Activated naive CD4-positive, alpha-beta T cell treated with anti-CD3 and anti-CD28 coated beads for 36 hours (primary cell): ENCODE data around the gene GIPC2. TPM values are rescaled to one million over a fixed set of nuclear protein-coding genes. Genes with fewer than 3 reads are reported as not detected.
A peak's percentile ranks its signal among the peaks of the same experiment; 100 is the strongest.
"Not testable (repeated sequence)": the region's sequence is repeated elsewhere in the genome, so short reads cannot be mapped to it uniquely, and the experiment has no call there.

Experiments used
- CTCF ChIA-PET: fragments of 350-600 bp; sonication (Branson Sonifier 250); formaldehyde crosslinking; loops from one replicate; lab custom pipeline; 2021; ENCODE audit warnings: antibody characterized with exemption; lab: Charles Lee
- DNase-seq: peaks from one replicate; pipeline ENCODE4 v3.0.0-alpha.2; 2020
- H3K27ac Mint-ChIP-seq: one replicate; pipeline ENCODE4 v1.8.0; 2021; ENCODE audit warnings: mild to moderate bottlenecking, mixed read lengths
- H3K27me3 Mint-ChIP-seq: one replicate; pipeline ENCODE4 v1.8.0; 2021; ENCODE audit warnings: low read depth, mixed read lengths
- H3K36me3 Mint-ChIP-seq: one replicate; pipeline ENCODE4 v1.8.0; 2021; ENCODE audit warnings: low read depth, mixed read lengths
- H3K4me1 Mint-ChIP-seq: one replicate; pipeline ENCODE4 v1.8.0; 2021; ENCODE audit warnings: low read depth, mixed read lengths
- H3K4me3 Mint-ChIP-seq: one replicate; pipeline ENCODE4 v1.8.0; 2021; ENCODE audit warnings: mild to moderate bottlenecking, moderate library complexity, mixed read lengths
- H3K9me3 Mint-ChIP-seq: one replicate; pipeline ENCODE4 v1.8.0; 2021; ENCODE audit warnings: mixed read lengths
- intact Hi-C: fragments of 100-400 bp; cut with micrococcal nuclease; formaldehyde crosslinking; loops from one replicate; pipeline ENCODE4 v1.15.1; 2023
- total RNA-seq, 2 experiments: library from RNA; stranded (reverse); gene quantifications; one replicate each; pipeline ENCODE4 v1.2.3, GENCODE V29; 2021

GIPC2 gene
- total RNA-seq, 2 experiments from 2014 or later: 0.10 to 0.31 TPM

DNA sequence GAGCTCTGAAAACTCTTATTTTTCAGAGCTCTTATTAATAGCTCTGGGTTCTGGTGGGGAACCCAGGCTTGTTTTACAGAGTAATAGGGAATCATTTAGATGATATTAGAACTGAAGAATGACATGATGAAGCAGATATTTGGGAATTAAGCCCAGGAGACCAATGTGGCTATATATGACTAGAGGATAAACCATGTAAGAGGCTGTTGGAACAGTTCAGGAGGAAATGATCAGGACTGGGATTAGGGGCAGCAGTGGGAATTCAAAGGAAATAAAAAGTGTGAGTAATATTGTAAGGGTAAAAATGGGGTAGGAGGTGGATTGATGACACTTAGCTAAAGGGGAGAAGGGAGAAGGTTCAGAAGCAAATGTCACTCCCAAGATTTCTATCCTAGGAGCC lies 58.6 kb downstream of the GIPC2 start:
- Mint-ChIP-seq H3K27ac (no peak overlapping the region), H3K4me3 (no peak overlapping the region), H3K4me1 (no peaks in the 10 kb centered on the region), H3K27me3 (peaks cover 6% of the 10 kb centered on the region), H3K36me3 (no peaks in the 10 kb centered on the region), H3K9me3 (no peaks in the 10 kb centered on the region)
- no peak for DNase-seq
- CTCF ChIA-PET: interaction anchor here (0.5 kb wide), 1 partner anchor 55 kb away, joined by 3 read pairs; no protein-coding TSS in a partner anchor
- intact Hi-C loops: no loop called here

GRCh38 chr1:78109659-78110058 lies 63.9 kb downstream of the GIPC2 start:
- H3K4me1 Mint-ChIP-seq, H3K36me3 Mint-ChIP-seq, DNase-seq, H3K9me3 Mint-ChIP-seq, H3K27me3 Mint-ChIP-seq, H3K4me3 Mint-ChIP-seq, H3K27ac Mint-ChIP-seq, CTCF ChIA-PET: not testable (repeated sequence)
- intact Hi-C loops: loop anchor here (5.0 kb wide), 3 partner anchors 62 to 352 kb away; partner anchors contain the start of genes GIPC2 and USP33

- no peaks in the 10 kb centered on the region for H3K36me3 Mint-ChIP-seq
These were observed 67.6 kb downstream of the GIPC2 start for GRCh38 chr1:78113156-78113916.

GRCh38 chr1:78114034-78114956 lies 68.5 kb downstream of the GIPC2 start:
- Mint-ChIP-seq H3K4me1 (peaks cover 8% of the 10 kb centered on the region), H3K4me3 (no peak overlapping the region), H3K27me3 (no peaks in the 10 kb centered on the region), H3K9me3 (no peaks in the 10 kb centered on the region), H3K36me3 (no peaks in the 10 kb centered on the region), H3K27ac (no peak overlapping the region)
- CTCF ChIA-PET: interaction anchor here (0.6 to 2.1 kb wide), 45 partner anchors 9 to 1933 kb away, joined by 3 to 20 read pairs (median 4); partner anchors contain the start of genes DNAJB4 and FUBP1
- DNase-seq: peak; percentile 79
- intact Hi-C loops: loop anchor here (1.0 to 5.0 kb wide), 13 partner anchors 67 to 1960 kb away; partner anchors contain the start of genes DNAJB4, GIPC2 and USP33

More at GRCh38 chr1:78113156-78113916, 67.6 kb downstream of the GIPC2 start:
- DNase-seq: no peak
- H3K27me3 Mint-ChIP-seq: no peaks in the 10 kb centered on the region
- no peak overlapping the region for H3K4me3 Mint-ChIP-seq
- H3K4me1 Mint-ChIP-seq: peaks cover 8% of the 10 kb centered on the region
- CTCF ChIA-PET: interaction anchor here (0.6 to 2.1 kb wide), 14 partner anchors 10 to 967 kb away, joined by 3 to 13 read pairs (median 3); no protein-coding TSS in a partner anchor
- H3K9me3 Mint-ChIP-seq: no peaks in the 10 kb centered on the region
- no peak overlapping the region for H3K27ac Mint-ChIP-seq
- intact Hi-C loops: loop anchor here (5.0 kb wide), 3 partner anchors 66 to 356 kb away; partner anchors contain the start of genes GIPC2 and USP33

DNA sequence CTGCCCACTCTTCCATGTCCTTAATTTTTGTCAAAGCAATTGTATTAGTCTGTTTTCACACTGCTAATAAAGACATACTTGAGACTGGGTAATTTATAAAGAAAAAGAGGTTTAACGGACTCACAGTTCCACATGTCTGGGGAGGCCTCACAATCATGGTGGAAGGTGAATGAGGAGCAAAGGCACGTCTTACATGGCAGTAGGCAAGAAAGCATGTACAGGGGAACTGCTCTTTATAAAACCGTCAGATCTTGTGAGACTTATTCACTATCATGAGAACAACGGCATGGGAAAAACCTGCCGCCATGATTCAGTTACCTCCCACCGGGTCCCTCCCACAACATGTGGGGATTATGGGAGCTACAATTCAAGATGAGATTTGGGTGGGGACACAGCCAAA lies 74.7 kb downstream of the GIPC2 start:
- H3K9me3 Mint-ChIP-seq, H3K4me1 Mint-ChIP-seq, H3K4me3 Mint-ChIP-seq, DNase-seq, H3K36me3 Mint-ChIP-seq, intact Hi-C loops, H3K27ac Mint-ChIP-seq, H3K27me3 Mint-ChIP-seq: not testable (repeated sequence)
- CTCF ChIA-PET: interaction anchor here (1.1 kb wide), 1 partner anchor 114 kb away, joined by 3 read pairs; no protein-coding TSS in a partner anchor

DNA sequence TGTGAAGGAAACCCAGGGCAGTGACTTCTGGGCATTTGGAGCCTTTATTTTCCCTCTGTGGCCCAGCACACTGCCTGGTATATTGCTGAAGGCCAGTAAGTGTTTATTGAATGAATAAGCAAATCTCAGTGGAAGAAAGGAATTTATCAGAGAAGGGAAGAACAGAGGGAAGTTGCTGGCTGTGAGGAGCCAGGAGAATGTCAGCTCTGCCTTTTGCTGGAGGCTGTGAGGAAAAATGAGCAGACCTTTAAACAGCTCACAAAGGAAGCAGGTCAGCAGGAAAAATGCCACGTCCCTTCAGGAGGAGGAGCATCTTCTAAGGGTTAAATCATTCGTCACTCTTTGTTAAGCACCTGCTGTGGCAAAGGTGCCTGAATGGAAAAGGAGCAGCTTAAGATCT lies 75.9 kb downstream of the GIPC2 start:
- DNase-seq: no peak
- no peak overlapping the region for H3K4me3 Mint-ChIP-seq
- H3K9me3 Mint-ChIP-seq: no peaks in the 10 kb centered on the region
- CTCF ChIA-PET: interaction anchor here (0.9 kb wide), 1 partner anchor 23 kb away, joined by 3 read pairs; no protein-coding TSS in a partner anchor
- no peaks in the 10 kb centered on the region for H3K27me3 Mint-ChIP-seq
- H3K4me1 Mint-ChIP-seq: no peaks in the 10 kb centered on the region
- intact Hi-C loops: no loop called here
- H3K36me3 Mint-ChIP-seq: no peaks in the 10 kb centered on the region
- H3K27ac Mint-ChIP-seq: no peak overlapping the region

DNA sequence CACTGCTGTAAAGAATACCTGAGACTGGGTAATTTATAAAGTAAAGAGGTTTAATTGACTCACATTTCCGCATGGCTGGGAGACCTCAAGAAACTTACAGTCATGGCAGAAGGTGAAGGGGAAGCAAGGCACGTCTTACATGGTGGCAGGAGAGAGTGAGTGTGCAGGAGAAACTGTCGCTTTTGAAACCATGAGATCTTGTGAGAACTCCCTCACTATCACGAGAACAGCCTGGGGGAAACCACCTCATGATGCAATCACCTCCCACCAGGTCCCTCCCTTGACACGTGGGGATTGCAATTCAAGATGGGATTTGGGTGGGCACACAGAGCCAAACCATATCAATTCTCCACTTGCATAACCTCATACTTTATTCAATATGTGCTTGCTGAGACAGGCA lies 76.6 kb downstream of the GIPC2 start:
- H3K27ac Mint-ChIP-seq: no peak overlapping the region
- peak; percentile 9 for DNase-seq
- no peaks in the 10 kb centered on the region for H3K4me1 Mint-ChIP-seq

DNA sequence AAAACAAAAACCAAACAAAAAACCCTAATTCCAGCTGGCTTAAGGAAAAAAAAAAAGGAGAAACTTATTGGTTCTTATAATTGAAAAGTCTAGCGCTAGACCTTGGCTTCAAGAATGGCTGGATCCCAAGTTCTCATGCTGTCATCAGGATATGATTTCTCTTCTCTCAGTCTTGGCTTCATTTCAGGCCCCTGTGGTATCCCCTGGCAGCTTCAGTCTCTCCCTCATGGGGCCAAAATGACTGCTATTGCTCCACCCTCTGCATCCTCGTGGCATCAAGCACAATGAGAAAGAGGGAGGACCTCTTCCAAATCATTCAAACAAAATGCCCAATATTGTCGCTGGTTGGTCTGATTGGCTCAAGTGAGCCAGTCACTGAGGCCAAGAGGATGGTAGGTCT lies 80.7 kb downstream of the GIPC2 start:
- Mint-ChIP-seq H3K27me3 (no peaks in the 10 kb centered on the region), H3K4me1 (no peaks in the 10 kb centered on the region)

More for the DNA sequence above, 76.6 kb downstream of the GIPC2 start:
- CTCF ChIA-PET: interaction anchor here (0.9 to 1.6 kb wide), 2 partner anchors 8 to 22 kb away, joined by 3 to 5 read pairs; no protein-coding TSS in a partner anchor
- H3K9me3 Mint-ChIP-seq: no peaks in the 10 kb centered on the region
- intact Hi-C loops: no loop called here
- H3K36me3 Mint-ChIP-seq: no peaks in the 10 kb centered on the region
- no peak overlapping the region for H3K4me3 Mint-ChIP-seq
- no peaks in the 10 kb centered on the region for H3K27me3 Mint-ChIP-seq

GRCh38 chr1:78132174-78132947 lies 86.6 kb downstream of the GIPC2 start:
- Mint-ChIP-seq H3K36me3 (no peaks in the 10 kb centered on the region), H3K4me3 (no peak overlapping the region), H3K9me3 (no peaks in the 10 kb centered on the region), H3K27ac (no peak overlapping the region), H3K4me1 (no peaks in the 10 kb centered on the region), H3K27me3 (no peaks in the 10 kb centered on the region)
- DNase-seq: no peak
- CTCF ChIA-PET: interaction anchor here (0.6 to 4.3 kb wide), 14 partner anchors 11 to 1790 kb away, joined by 3 to 60 read pairs (median 4); partner anchors contain the start of gene IFI44L
- intact Hi-C loops: loop anchor here (10.0 kb wide), 1 partner anchor 702 kb away; no protein-coding TSS in a partner anchor

More for the DNA sequence above, 80.7 kb downstream of the GIPC2 start:
- Mint-ChIP-seq H3K9me3 (no peaks in the 10 kb centered on the region), H3K4me3 (no peak overlapping the region), H3K36me3 (no peaks in the 10 kb centered on the region), H3K27ac (no peak overlapping the region)
- intact Hi-C loops: no loop called here
- DNase-seq: no peak
- CTCF ChIA-PET: no interaction called here

DNA sequence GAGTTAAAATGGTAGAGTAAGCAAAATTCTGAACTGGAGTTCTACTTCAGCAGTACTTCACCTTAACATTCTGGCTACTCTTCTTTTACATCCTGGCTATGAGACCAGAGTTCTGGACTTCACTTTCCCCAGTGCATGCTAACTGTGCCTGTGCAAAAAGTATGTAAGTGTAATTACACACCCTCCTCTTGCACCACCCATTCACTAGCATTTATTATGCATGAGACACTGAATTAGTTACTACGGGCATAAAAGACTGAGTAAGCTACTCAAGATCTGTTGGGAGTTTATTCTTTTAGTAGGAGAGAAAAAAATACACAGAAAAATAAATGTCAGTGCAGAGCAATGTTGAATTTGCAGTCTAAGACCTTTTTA lies 87.2 kb downstream of the GIPC2 start:
- Mint-ChIP-seq H3K9me3 (no peaks in the 10 kb centered on the region), H3K36me3 (no peaks in the 10 kb centered on the region), H3K27me3 (no peaks in the 10 kb centered on the region), H3K4me1 (no peaks in the 10 kb centered on the region), H3K4me3 (no peak overlapping the region), H3K27ac (no peak overlapping the region)
- intact Hi-C loops: loop anchor here (10.0 kb wide), 1 partner anchor 702 kb away; no protein-coding TSS in a partner anchor
- no peak for DNase-seq
- CTCF ChIA-PET: interaction anchor here (0.6 to 2.5 kb wide), 2 partner anchors 164 to 474 kb away, joined by 5 to 21 read pairs; no protein-coding TSS in a partner anchor

DNA sequence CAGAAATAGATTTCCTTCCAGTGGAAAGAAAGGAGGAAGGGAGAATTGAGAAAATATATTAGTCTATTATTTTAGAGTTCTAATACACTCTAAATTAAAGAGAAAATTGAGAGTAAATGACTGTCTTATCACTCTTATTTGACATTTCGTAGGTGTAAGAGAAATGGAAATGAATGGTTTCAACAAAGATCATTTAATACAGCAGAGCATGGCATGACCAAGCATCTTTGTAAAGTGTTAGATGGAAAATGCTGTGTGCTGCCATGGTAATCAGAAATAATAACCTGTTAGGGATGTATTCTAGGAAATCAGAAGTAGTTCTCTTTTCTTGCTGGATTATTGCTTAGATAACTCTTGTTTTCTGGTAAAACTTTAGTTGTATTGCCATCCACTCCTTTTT lies 90.9 kb downstream of the GIPC2 start:
- H3K27ac Mint-ChIP-seq: no peak overlapping the region
- DNase-seq: no peak
- no peak overlapping the region for H3K4me3 Mint-ChIP-seq
- CTCF ChIA-PET: interaction anchor here (0.6 kb wide), 1 partner anchor 481 kb away, joined by 4 read pairs; no protein-coding TSS in a partner anchor
- peaks cover 4% of the 10 kb centered on the region for H3K4me1 Mint-ChIP-seq
- no peaks in the 10 kb centered on the region for H3K27me3 Mint-ChIP-seq
- intact Hi-C loops: loop anchor here (10.0 kb wide), 1 partner anchor 698 kb away; no protein-coding TSS in a partner anchor
- H3K36me3 Mint-ChIP-seq: no peaks in the 10 kb centered on the region
- no peaks in the 10 kb centered on the region for H3K9me3 Mint-ChIP-seq
